K562 (cell line): Measurements from ENCODE around the gene SMAD3. TPM values are rescaled to one million over a fixed set of nuclear protein-coding genes. Genes with fewer than 3 reads are reported as not detected.

Experiments
- BRF1 ChIP-seq: IDR thresholded peaks from 3 replicates; pipeline ENCODE4 v1.6.1; 2011; ENCODE audit warnings: borderline replicate concordance, mild to moderate bottlenecking; ENCODE audit not compliant: insufficient read length; ENCODE audit errors: extremely low read depth
- CC2D1A ChIP-seq: fragments of 450-650 bp; IDR thresholded peaks from 2 replicates; pipeline ENCODE4 v1.6.1; 2017; ENCODE audit warnings: mild to moderate bottlenecking
- CHD1 ChIP-seq: fragments of 200-600 bp; sonication (generic); IDR thresholded peaks from one replicate; pipeline ENCODE4 v1.6.1; 2012; ENCODE audit warnings: mild to moderate bottlenecking, moderate library complexity, low read length, inconsistent platforms
- E2F3 ChIP-seq: fragments of 250-450 bp; sonication (Bioruptor Pico); IDR thresholded peaks from 2 replicates; pipeline ENCODE4 v1.4.0; 2020; ENCODE audit warnings: mild to moderate bottlenecking
- ETS1 ChIP-seq: conservative IDR thresholded peaks from 2 replicates; pipeline ENCODE4 v1.6.1; 2011; ENCODE audit warnings: low read depth, mild to moderate bottlenecking, low read length; ENCODE audit not compliant: control insufficient read depth
- FOXO4 ChIP-seq: fragments of 450-650 bp; formaldehyde crosslinking; IDR thresholded peaks from 2 replicates; pipeline ENCODE4 v1.4.0; 2020; ENCODE audit warnings: mild to moderate bottlenecking, moderate library complexity
- JUND ChIP-seq, 2 experiments: IDR thresholded peaks; 2 replicates in 1 of 2; 3 replicates in 1 of 2; pipeline ENCODE4 v1.6.1; 2011; ENCODE audit warnings: borderline replicate concordance in 2 of 2, low read depth in 2 of 2, low read length in 2 of 2, improper control_type of control experiment in 1 of 2, missing biosample characterization in 1 of 2, missing genetic modification characterization in 1 of 2, missing genetic modification reagents in 1 of 2
- KDM2B ChIP-seq: fragments of 250-450 bp; sonication (Bioruptor Pico); IDR thresholded peaks from 2 replicates; pipeline ENCODE4 v1.8.0; 2021; ENCODE audit warnings: mild to moderate bottlenecking, moderate library complexity
- PTBP1 ChIP-seq: fragments of 200-400 bp; formaldehyde crosslinking; IDR thresholded peaks from 2 replicates; pipeline ENCODE4 v1.6.1; 2017; ENCODE audit warnings: low read depth, low read length
- TBP ChIP-seq: optimal IDR thresholded peaks from 2 replicates; pipeline ENCODE3; 2011; ENCODE audit warnings: low read depth, low read length, improper control_type of control experiment
- TCF7 ChIP-seq: sonication (generic); IDR thresholded peaks from 2 replicates; pipeline ENCODE4 v1.6.1; 2016; ENCODE audit warnings: antibody characterized with exemption, borderline replicate concordance
- ZBTB8A ChIP-seq: fragments of 450-650 bp; IDR thresholded peaks from 2 replicates; pipeline ENCODE4 v1.6.1; 2018; ENCODE audit warnings: mild to moderate bottlenecking, moderate library complexity; ENCODE audit not compliant: partially characterized antibody
- ZNF174 ChIP-seq: fragments of 250-450 bp; sonication (Bioruptor Pico); IDR thresholded peaks from 2 replicates; pipeline ENCODE4 v1.4.0; 2020; ENCODE audit warnings: mild to moderate bottlenecking
- polyA plus RNA-seq, 8 experiments: library from polyadenylated mRNA; depleted of rRNA in 4 of 8; stranded (reverse) in 5 of 8; unstranded in 3 of 8; fragments of >200 nt; fragmentation: Nextera tagmentation in 2 of 8; fragmentation: Illumina TruSeq in 1 of 8; extraction: Ambion mirVana in 2 of 8; extraction: Trizol in 1 of 8; gene quantifications; 2 replicates each; pipeline versions ENCODE4 v1.2.1 to v1.2.3, GENCODE V29; 2011 to 2014; ENCODE audit warnings: inconsistent platforms in 1 of 8, missing spikeins in 1 of 8
- total RNA-seq, 7 experiments: library from RNA; depleted of rRNA in 6 of 7; stranded (reverse); fragments of >200 nt in 6 of 7; fragmentation: Illumina TruSeq in 2 of 7; extraction: Trizol in 2 of 7; gene quantifications; 2 replicates each; pipeline versions ENCODE4 v1.2.1 to v1.2.3, GENCODE V29; 2011 to 2021; ENCODE audit warnings: low replicate concordance in 1 of 7
- TF ChIP-seq, protein P1 (sequence below): fragments of 250-450 bp; sonication (Bioruptor Pico); IDR thresholded peaks from 2 replicates; pipeline ENCODE4 v1.9.0; 2021; ENCODE audit warnings: mild to moderate bottlenecking, inconsistent platforms
- TF ChIP-seq, protein P2 (sequence below): sonication (generic); formaldehyde crosslinking; IDR thresholded peaks from 2 replicates; pipeline ENCODE4 v1.8.1; 2022; ENCODE audit warnings: missing genetic modification reagents
- TF ChIP-seq, protein P3 (sequence below): fragments of 250-450 bp; sonication (Bioruptor Pico); IDR thresholded peaks from 2 replicates; pipeline ENCODE4 v1.5.0; 2021; ENCODE audit warnings: mild to moderate bottlenecking, moderate library complexity

The SMAD3 gene
- total and polyA plus RNA-seq, 9 of the 15 experiments (the other 6 are each of a cell fraction or from before 2014, with no cell fraction given) = 4.3 to 39.2 (median 11.1) TPM

GRCh38 chr15:67067930-67068551 lies 2.6 kb downstream of the SMAD3 start (continued):
- TF ChIP-seq, protein P1, sequence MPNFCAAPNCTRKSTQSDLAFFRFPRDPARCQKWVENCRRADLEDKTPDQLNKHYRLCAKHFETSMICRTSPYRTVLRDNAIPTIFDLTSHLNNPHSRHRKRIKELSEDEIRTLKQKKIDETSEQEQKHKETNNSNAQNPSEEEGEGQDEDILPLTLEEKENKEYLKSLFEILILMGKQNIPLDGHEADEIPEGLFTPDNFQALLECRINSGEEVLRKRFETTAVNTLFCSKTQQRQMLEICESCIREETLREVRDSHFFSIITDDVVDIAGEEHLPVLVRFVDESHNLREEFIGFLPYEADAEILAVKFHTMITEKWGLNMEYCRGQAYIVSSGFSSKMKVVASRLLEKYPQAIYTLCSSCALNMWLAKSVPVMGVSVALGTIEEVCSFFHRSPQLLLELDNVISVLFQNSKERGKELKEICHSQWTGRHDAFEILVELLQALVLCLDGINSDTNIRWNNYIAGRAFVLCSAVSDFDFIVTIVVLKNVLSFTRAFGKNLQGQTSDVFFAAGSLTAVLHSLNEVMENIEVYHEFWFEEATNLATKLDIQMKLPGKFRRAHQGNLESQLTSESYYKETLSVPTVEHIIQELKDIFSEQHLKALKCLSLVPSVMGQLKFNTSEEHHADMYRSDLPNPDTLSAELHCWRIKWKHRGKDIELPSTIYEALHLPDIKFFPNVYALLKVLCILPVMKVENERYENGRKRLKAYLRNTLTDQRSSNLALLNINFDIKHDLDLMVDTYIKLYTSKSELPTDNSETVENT (CRISPR knock-in tag) = no peak
- TF ChIP-seq, protein P2, sequence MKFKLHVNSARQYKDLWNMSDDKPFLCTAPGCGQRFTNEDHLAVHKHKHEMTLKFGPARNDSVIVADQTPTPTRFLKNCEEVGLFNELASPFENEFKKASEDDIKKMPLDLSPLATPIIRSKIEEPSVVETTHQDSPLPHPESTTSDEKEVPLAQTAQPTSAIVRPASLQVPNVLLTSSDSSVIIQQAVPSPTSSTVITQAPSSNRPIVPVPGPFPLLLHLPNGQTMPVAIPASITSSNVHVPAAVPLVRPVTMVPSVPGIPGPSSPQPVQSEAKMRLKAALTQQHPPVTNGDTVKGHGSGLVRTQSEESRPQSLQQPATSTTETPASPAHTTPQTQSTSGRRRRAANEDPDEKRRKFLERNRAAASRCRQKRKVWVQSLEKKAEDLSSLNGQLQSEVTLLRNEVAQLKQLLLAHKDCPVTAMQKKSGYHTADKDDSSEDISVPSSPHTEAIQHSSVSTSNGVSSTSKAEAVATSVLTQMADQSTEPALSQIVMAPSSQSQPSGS (CRISPR knock-in tag) = no peak
- TF ChIP-seq TBP (no peak), JUND (IDR thresholded peaks at IDR 0.05; ENCODE audit: borderline replicate concordance, low read depth, low read length) (peak; percentile 40; the same call in 1 of the 2 replicates), JUND (tag; IDR thresholded peaks at IDR 0.05; ENCODE audit: borderline replicate concordance, low read depth, low read length) (no peak; the same call in 2 of the 3 replicates), ZNF174 (CRISPR knock-in tag) (no peak), KDM2B (CRISPR knock-in tag) (no peak), CC2D1A (no peak), E2F3 (no peak), BRF1 (no peak), PTBP1 (no peak), ZBTB8A (no peak), FOXO4 (CRISPR knock-in tag) (no peak), CHD1 (peak; percentile 59), TCF7 (no peak), ETS1 (no peak)
- TF ChIP-seq, protein P3, sequence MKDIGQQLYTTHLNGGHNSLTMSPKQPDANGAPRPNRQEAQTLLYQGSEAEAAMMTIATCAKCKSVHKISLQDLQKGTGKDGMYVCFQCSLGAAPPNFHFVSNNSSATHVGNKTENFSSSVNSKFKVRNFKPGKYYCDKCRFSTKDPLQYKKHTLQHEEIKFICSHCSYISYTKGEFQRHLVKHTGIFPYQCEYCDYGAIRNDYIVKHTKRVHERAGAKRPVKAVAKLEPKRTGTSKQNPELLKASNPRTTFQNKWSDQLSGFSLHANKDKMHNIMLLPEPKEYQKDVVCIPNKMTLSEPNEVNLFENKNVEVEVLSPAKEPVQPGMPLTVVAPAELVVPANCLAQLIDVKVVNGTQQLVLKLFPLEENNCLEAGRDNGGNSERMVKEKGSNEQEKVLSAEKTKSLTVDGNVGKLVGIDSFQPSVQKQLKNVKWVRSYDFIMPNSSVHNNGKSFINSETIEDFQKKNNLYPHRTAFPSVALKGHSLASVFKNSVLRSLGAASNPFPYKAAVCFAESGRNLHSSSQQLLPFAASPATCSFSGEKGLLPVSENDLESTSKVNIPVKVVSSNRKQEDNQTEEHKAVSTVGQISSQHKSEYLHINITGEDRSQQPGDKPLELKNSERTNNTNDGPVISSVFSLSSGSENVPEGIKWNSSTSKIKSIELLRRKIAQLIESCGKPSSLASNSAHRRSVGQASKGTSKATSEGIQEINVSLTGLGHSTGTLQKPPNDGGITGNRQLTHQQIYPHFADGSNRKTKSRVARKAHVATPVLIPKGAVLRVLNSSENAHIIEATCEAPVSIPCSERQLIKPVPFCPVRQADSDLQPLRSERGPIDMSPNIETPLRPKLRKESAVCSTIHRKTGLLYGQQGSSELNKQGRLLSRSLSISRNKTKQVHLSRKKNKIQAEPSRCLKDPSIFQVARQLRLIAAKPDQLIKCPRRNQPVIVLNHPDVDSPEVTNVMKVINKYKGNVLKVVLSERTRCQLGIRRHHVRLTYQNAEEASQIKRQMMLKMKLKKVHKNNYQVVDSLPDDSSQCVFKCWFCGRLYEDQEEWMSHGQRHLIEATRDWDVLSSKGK (CRISPR knock-in tag) = no peak
